Pons (tissue), 1 donor: ENCODE measurements around the gene PANK1.
A peak's percentile ranks its signal among the peaks of the same experiment; 100 is the strongest.
"Not testable (repeated sequence)": the region's sequence is repeated elsewhere in the genome, so short reads cannot be mapped to it uniquely, and the experiment has no call there.

Source experiments
- DNase-seq: peaks from one replicate; pipeline ENCODE4 v3.0.0-alpha.2; 2016; ENCODE audit warnings: low spot score

PANK1 gene

GRCh38 chr10:89651916-89652573, 7.0 kb upstream of the PANK1 start:
- no peak for DNase-seq

- no peak for DNase-seq
These were observed 6.3 kb upstream of the PANK1 start for GRCh38 chr10:89651205-89651915.

GRCh38 chr10:89649051-89649450, 4.0 kb upstream of the PANK1 start:
- DNase-seq = no peak

- DNase-seq = no peak
These were observed 3.0 kb upstream of the PANK1 start for GRCh38 chr10:89648074-89648473.

- DNase-seq = no peak
These were observed 2.0 kb upstream of the PANK1 start for GRCh38 chr10:89646889-89647657.

- peak; percentile 43 for DNase-seq
These were observed 715 bp upstream of the PANK1 start for GRCh38 chr10:89645742-89646172.

GRCh38 chr10:89644691-89644966, 413 bp downstream of the PANK1 start:
- DNase-seq = no peak

- DNase-seq = peak; percentile 99
These were observed 991 bp downstream of the PANK1 start for GRCh38 chr10:89643812-89644690.

- DNase-seq = no peak
These were observed 1.6 kb downstream of the PANK1 start for GRCh38 chr10:89643431-89643811.

GRCh38 chr10:89642193-89642592, 2.8 kb downstream of the PANK1 start:
- no peak for DNase-seq

GRCh38 chr10:89640241-89640640, 4.8 kb downstream of the PANK1 start:
- no peak for DNase-seq

GRCh38 chr10:89639326-89639725, 5.7 kb downstream of the PANK1 start:
- no peak for DNase-seq

- DNase-seq = no peak
These were observed 7.9 kb downstream of the PANK1 start for GRCh38 chr10:89637113-89637512.

GRCh38 chr10:89634637-89635036, 10.4 kb downstream of the PANK1 start:
- DNase-seq = no peak

GRCh38 chr10:89633484-89633883, 11.6 kb downstream of the PANK1 start:
- DNase-seq = no peak

- DNase-seq = no peak
These were observed 12.2 kb downstream of the PANK1 start for GRCh38 chr10:89632824-89633223.

- DNase-seq = no peak
These were observed 17.2 kb downstream of the PANK1 start for GRCh38 chr10:89627830-89628229.

- DNase-seq = no peak
These were observed 19.8 kb downstream of the PANK1 start for GRCh38 chr10:89625041-89625765.

- no peak for DNase-seq
These were observed 21.0 kb downstream of the PANK1 start for GRCh38 chr10:89624020-89624419.

GRCh38 chr10:89622151-89622550, 22.9 kb downstream of the PANK1 start:
- DNase-seq = no peak

GRCh38 chr10:89621438-89621837, 23.6 kb downstream of the PANK1 start:
- no peak for DNase-seq

GRCh38 chr10:89620296-89620695, 24.7 kb downstream of the PANK1 start:
- DNase-seq = not testable (repeated sequence)
